ENCODE measurements around the gene PLN.

Gene PLN

GRCh38 chr6:118535176-118535844 lies 12.8 kb upstream of the PLN start:
- Histone ChIP-seq H3K4me2 (ENCODE audit: low read length) (no peak overlapping the region), H3K27me3 (ENCODE audit: control insufficient read depth, insufficient read depth, low read length) (no peaks in the 10 kb centered on the region), H3K9ac (no peak overlapping the region), H3K9me3 (ENCODE audit: control insufficient read depth, low read length) (no peaks in the 10 kb centered on the region), H3K36me3 (ENCODE audit: control insufficient read depth, insufficient read depth, low read length) (no peaks in the 10 kb centered on the region), H3K27ac (no peak overlapping the region), H3K4me1 (no peaks in the 10 kb centered on the region), H3K4me3 (ENCODE audit: low read depth, low read length) (no peak overlapping the region), H3K79me2 (peaks cover 20% of the 10 kb centered on the region), H2AFZ (no peak overlapping the region)
- no peak for TF ChIP-seq CTCF (IDR thresholded peaks at IDR 0.05)

DNA sequence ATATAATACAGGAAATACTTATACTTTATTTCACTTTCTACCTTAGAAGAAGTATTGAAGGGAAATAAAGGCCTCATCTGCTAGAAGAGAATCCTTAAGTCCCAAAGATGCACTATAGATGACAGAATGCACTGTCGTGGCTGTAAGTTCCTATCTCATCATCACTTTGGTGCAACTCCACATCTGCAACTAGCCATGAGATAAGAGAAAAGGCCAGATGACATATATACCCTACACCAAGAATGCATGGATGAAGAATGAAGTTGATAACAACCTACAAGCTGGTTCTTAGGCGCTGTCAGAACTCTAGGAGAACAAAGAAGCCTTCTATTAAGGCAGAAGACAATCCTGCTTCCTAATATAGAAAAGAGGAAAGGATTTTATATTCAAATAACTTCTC lies 11.6 kb upstream of the PLN start:
- Histone ChIP-seq H3K9ac (no peak overlapping the region), H3K27ac (no peak overlapping the region), H3K4me2 (ENCODE audit: low read length) (no peak overlapping the region), H3K9me3 (ENCODE audit: control insufficient read depth, low read length) (no peaks in the 10 kb centered on the region), H3K79me2 (peaks cover 18% of the 10 kb centered on the region), H2AFZ (no peak overlapping the region), H3K36me3 (ENCODE audit: control insufficient read depth, insufficient read depth, low read length) (no peaks in the 10 kb centered on the region), H3K4me1 (no peaks in the 10 kb centered on the region), H3K4me3 (ENCODE audit: low read depth, low read length) (no peak overlapping the region), H3K27me3 (ENCODE audit: control insufficient read depth, insufficient read depth, low read length) (no peaks in the 10 kb centered on the region)
- TF ChIP-seq CTCF (IDR thresholded peaks at IDR 0.05): no peak

GRCh38 chr6:118537574-118537973 lies 10.5 kb upstream of the PLN start:
- Histone ChIP-seq H3K79me2 (peaks cover 13% of the 10 kb centered on the region), H3K27ac (no peak overlapping the region), H3K4me2 (ENCODE audit: low read length) (no peak overlapping the region), H3K4me3 (ENCODE audit: low read depth, low read length) (no peak overlapping the region), H2AFZ (no peak overlapping the region), H3K27me3 (ENCODE audit: control insufficient read depth, insufficient read depth, low read length) (no peaks in the 10 kb centered on the region), H3K36me3 (ENCODE audit: control insufficient read depth, insufficient read depth, low read length) (no peaks in the 10 kb centered on the region), H3K4me1 (no peaks in the 10 kb centered on the region), H3K9ac (no peak overlapping the region), H3K9me3 (ENCODE audit: control insufficient read depth, low read length) (no peaks in the 10 kb centered on the region)
- TF ChIP-seq CTCF (IDR thresholded peaks at IDR 0.05): no peak

GRCh38 chr6:118542184-118542952 lies 5.7 kb upstream of the PLN start:
- no peak overlapping the region for H3K4me2 ChIP-seq (ENCODE audit: low read length)
- H2AFZ ChIP-seq: no peak overlapping the region
- no peaks in the 10 kb centered on the region for H3K9me3 ChIP-seq (ENCODE audit: control insufficient read depth, low read length)
- H3K27me3 ChIP-seq (ENCODE audit: control insufficient read depth, insufficient read depth, low read length): no peaks in the 10 kb centered on the region
- no peak for TF ChIP-seq CTCF (IDR thresholded peaks at IDR 0.05)
- no peaks in the 10 kb centered on the region for H3K4me1 ChIP-seq
- H3K27ac ChIP-seq: no peak overlapping the region
- no peak overlapping the region for H3K4me3 ChIP-seq (ENCODE audit: low read depth, low read length)
- H3K36me3 ChIP-seq (ENCODE audit: control insufficient read depth, insufficient read depth, low read length): no peaks in the 10 kb centered on the region
- H3K79me2 ChIP-seq: peaks cover 14% of the 10 kb centered on the region
- H3K9ac ChIP-seq: no peak overlapping the region

Measured in parathyroid adenoma (tissue), 2 donors.